Natural killer cell treated with Interleukin-12 subunit alpha and Interleukin-12 subunit beta and Interleukin-15 and Interleukin-18, amount 100 ng/mL, for 72 hours (primary cell): ENCODE measurements around the gene TUBGCP5. TPM values are rescaled to one million over a fixed set of nuclear protein-coding genes. Genes with fewer than 3 reads are reported as not detected.
"Not testable (repeated sequence)": the region's sequence is repeated elsewhere in the genome, so short reads cannot be mapped to it uniquely, and the experiment has no call there.

ENCODE experiments used
- ATAC-seq, 2 donors: fragments of 150-1000 bp; cut with Tn5 transposase in 1 of 2; sonication (Bioruptor Pico), chemical (Tn5 transposase) in 1 of 2; 2 replicates each; pipeline ENCODE4 v1.10.0; 2021
- DNase-seq: peaks from one replicate; pipeline ENCODE4 v3.0.0; 2022; ENCODE audit warnings: low spot score
- H3K27ac Mint-ChIP-seq, 2 donors: 1 replicate in 1 of 2; 2 replicates in 1 of 2; pipeline ENCODE4 v1.8.0; 2022; ENCODE audit warnings: mixed read lengths in 2 of 2, mild to moderate bottlenecking in 1 of 2, moderate library complexity in 1 of 2
- H3K27me3 Mint-ChIP-seq, 2 donors: 1 replicate in 1 of 2; 2 replicates in 1 of 2; pipeline ENCODE4 v1.8.0; 2022; ENCODE audit warnings: mixed read lengths in 2 of 2
- H3K36me3 Mint-ChIP-seq: one replicate; pipeline ENCODE4 v1.8.0; 2022; ENCODE audit warnings: mixed read lengths
- H3K4me1 Mint-ChIP-seq, 2 donors: 1 replicate in 1 of 2; 2 replicates in 1 of 2; pipeline ENCODE4 v1.8.0; 2022; ENCODE audit warnings: low read depth in 2 of 2, mixed read lengths in 2 of 2, mild to moderate bottlenecking in 1 of 2
- H3K4me3 Mint-ChIP-seq: one replicate; pipeline ENCODE4 v1.8.0; 2022; ENCODE audit warnings: mixed read lengths
- H3K9me3 Mint-ChIP-seq: 2 replicates; pipeline ENCODE4 v1.8.0; 2022; ENCODE audit warnings: mixed read lengths
- total RNA-seq, 2 donors: library from RNA; stranded (reverse); gene quantifications; one replicate each; pipeline ENCODE4 v1.2.3, GENCODE V29; 2022

Gene TUBGCP5
- total RNA-seq, 2 donors from 2014 or later, result 19.4 to 28.5 TPM

GRCh38 chr15:23057707-23058106 lies 18.3 kb upstream of the TUBGCP5 start:
- Mint-ChIP-seq H3K27ac (no peak overlapping the region), H3K36me3 (no peaks in the 10 kb centered on the region), H3K9me3 (no peaks in the 10 kb centered on the region), H3K4me1 (no peaks in the 10 kb centered on the region), H3K27me3 (peaks cover 2 to 13% of the 10 kb centered on the region in 2 donors), H3K4me3 (no peak overlapping the region)
- DNase-seq (no peak), ATAC-seq (no peak)

- no peaks in the 10 kb centered on the region for H3K36me3 Mint-ChIP-seq
- no peak overlapping the region for H3K4me3 Mint-ChIP-seq
- no peaks in the 10 kb centered on the region for H3K4me1 Mint-ChIP-seq
- DNase-seq (no peak), ATAC-seq (no peak)
- no peaks in the 10 kb centered on the region for H3K9me3 Mint-ChIP-seq
- H3K27me3 Mint-ChIP-seq, result peaks cover 2 to 13% of the 10 kb centered on the region in 2 donors
- H3K27ac Mint-ChIP-seq, result no peak overlapping the region
These were observed 15.9 kb upstream of the TUBGCP5 start for GRCh38 chr15:23055316-23055715.

- H3K27me3 Mint-ChIP-seq, result peaks cover 2 to 13% of the 10 kb centered on the region in 2 donors
- DNase-seq, result no peak
- H3K4me1 Mint-ChIP-seq, result no peaks in the 10 kb centered on the region
- H3K4me3 Mint-ChIP-seq, result no peak overlapping the region
- ATAC-seq, result no peak
- no peak overlapping the region for H3K27ac Mint-ChIP-seq
- H3K9me3 Mint-ChIP-seq, result no peaks in the 10 kb centered on the region
- no peaks in the 10 kb centered on the region for H3K36me3 Mint-ChIP-seq
These were observed 13.2 kb upstream of the TUBGCP5 start for GRCh38 chr15:23052522-23052921.

GRCh38 chr15:23050708-23051107 lies 11.3 kb upstream of the TUBGCP5 start:
- no peak for ATAC-seq

GRCh38 chr15:23049984-23050628 lies 10.7 kb upstream of the TUBGCP5 start:
- Mint-ChIP-seq H3K27me3 (no peaks in the 10 kb centered on the region), H3K9me3 (no peaks in the 10 kb centered on the region), H3K27ac (no peak overlapping the region), H3K36me3 (no peaks in the 10 kb centered on the region), H3K4me3 (no peak overlapping the region), H3K4me1 (no peaks in the 10 kb centered on the region)
- ATAC-seq, result no peak
- DNase-seq, result no peak

More at GRCh38 chr15:23050708-23051107, 11.3 kb upstream of the TUBGCP5 start:
- H3K27me3 Mint-ChIP-seq, result peaks cover 2 to 5% of the 10 kb centered on the region in 2 donors
- no peak overlapping the region for H3K27ac Mint-ChIP-seq
- H3K4me1 Mint-ChIP-seq, result no peaks in the 10 kb centered on the region
- H3K9me3 Mint-ChIP-seq, result no peaks in the 10 kb centered on the region
- H3K36me3 Mint-ChIP-seq, result no peaks in the 10 kb centered on the region
- no peak overlapping the region for H3K4me3 Mint-ChIP-seq
- DNase-seq, result no peak

GRCh38 chr15:23048572-23049282 lies 9.4 kb upstream of the TUBGCP5 start:
- H3K27ac Mint-ChIP-seq, H3K4me3 Mint-ChIP-seq, H3K9me3 Mint-ChIP-seq, H3K4me1 Mint-ChIP-seq, H3K27me3 Mint-ChIP-seq, H3K36me3 Mint-ChIP-seq, DNase-seq, ATAC-seq: not testable (repeated sequence)

- not testable (repeated sequence) for H3K9me3 Mint-ChIP-seq, H3K4me3 Mint-ChIP-seq, ATAC-seq, H3K4me1 Mint-ChIP-seq, H3K36me3 Mint-ChIP-seq, DNase-seq, H3K27ac Mint-ChIP-seq, H3K27me3 Mint-ChIP-seq
These were observed 4.6 kb upstream of the TUBGCP5 start for GRCh38 chr15:23043987-23044386.

- H3K27me3 Mint-ChIP-seq, ATAC-seq, H3K36me3 Mint-ChIP-seq, DNase-seq, H3K9me3 Mint-ChIP-seq, H3K4me3 Mint-ChIP-seq, H3K4me1 Mint-ChIP-seq, H3K27ac Mint-ChIP-seq: not testable (repeated sequence)
These were observed 4.2 kb upstream of the TUBGCP5 start for GRCh38 chr15:23043535-23043934.

GRCh38 chr15:23041736-23042135 lies 2.4 kb upstream of the TUBGCP5 start:
- H3K4me3 Mint-ChIP-seq, H3K9me3 Mint-ChIP-seq, H3K36me3 Mint-ChIP-seq, H3K27me3 Mint-ChIP-seq, H3K27ac Mint-ChIP-seq, DNase-seq, ATAC-seq: not testable (repeated sequence)
- H3K4me1 Mint-ChIP-seq, result peaks cover 2 to 12% of the 10 kb centered on the region in 2 donors

GRCh38 chr15:23039917-23040281 lies 530 bp upstream of the TUBGCP5 start:
- Mint-ChIP-seq H3K27me3 (no peaks in the 10 kb centered on the region), H3K36me3 (no peaks in the 10 kb centered on the region), H3K4me3 (peak overlapping the region; percentile 78), H3K9me3 (no peaks in the 10 kb centered on the region), H3K4me1 (peaks cover 7 to 12% of the 10 kb centered on the region in 2 donors), H3K27ac (peak overlapping the region in 1 of 2 donors; percentile 78)
- DNase-seq (no peak), ATAC-seq (no peak)

GRCh38 chr15:23038726-23039142 lies 635 bp downstream of the TUBGCP5 start:
- H3K4me3 Mint-ChIP-seq, result peak overlapping the region; percentile 99
- H3K27ac Mint-ChIP-seq, result peak overlapping the region; percentile 83 to 89
- H3K4me1 Mint-ChIP-seq, result peaks cover 7 to 12% of the 10 kb centered on the region in 2 donors
- DNase-seq (no peak), ATAC-seq (peak in 1 of 2 donors; percentile 1)
- H3K9me3 Mint-ChIP-seq, result no peaks in the 10 kb centered on the region
- no peaks in the 10 kb centered on the region for H3K27me3 Mint-ChIP-seq
- peaks cover 9% of the 10 kb centered on the region for H3K36me3 Mint-ChIP-seq

- peaks cover 7 to 12% of the 10 kb centered on the region in 2 donors for H3K4me1 Mint-ChIP-seq
- DNase-seq (no peak), ATAC-seq (no peak)
- H3K4me3 Mint-ChIP-seq, result no peak overlapping the region
- no peaks in the 10 kb centered on the region for H3K27me3 Mint-ChIP-seq
- H3K27ac Mint-ChIP-seq, result no peak overlapping the region
- peaks cover 9% of the 10 kb centered on the region for H3K36me3 Mint-ChIP-seq
- no peaks in the 10 kb centered on the region for H3K9me3 Mint-ChIP-seq
These were observed 3.3 kb downstream of the TUBGCP5 start for GRCh38 chr15:23035964-23036566.

GRCh38 chr15:23033979-23034378 lies 5.4 kb downstream of the TUBGCP5 start:
- Mint-ChIP-seq H3K4me3 (no peak overlapping the region), H3K4me1 (peaks cover 7 to 12% of the 10 kb centered on the region in 2 donors), H3K36me3 (peaks cover 9% of the 10 kb centered on the region), H3K27me3 (no peaks in the 10 kb centered on the region), H3K9me3 (no peaks in the 10 kb centered on the region), H3K27ac (no peak overlapping the region)
- ATAC-seq, result no peak
- no peak for DNase-seq

GRCh38 chr15:23026218-23026617 lies 13.2 kb downstream of the TUBGCP5 start:
- H3K27me3 Mint-ChIP-seq, result no peaks in the 10 kb centered on the region
- ATAC-seq (no peak), DNase-seq (no peak)

More at GRCh38 chr15:23026218-23026617, 13.2 kb downstream of the TUBGCP5 start:
- Mint-ChIP-seq H3K27ac (no peak overlapping the region), H3K4me3 (no peak overlapping the region), H3K9me3 (no peaks in the 10 kb centered on the region), H3K36me3 (peaks cover 19% of the 10 kb centered on the region), H3K4me1 (no peaks in the 10 kb centered on the region)
